ENCODE measurements around the gene TRMT11.

Gene TRMT11

DNA sequence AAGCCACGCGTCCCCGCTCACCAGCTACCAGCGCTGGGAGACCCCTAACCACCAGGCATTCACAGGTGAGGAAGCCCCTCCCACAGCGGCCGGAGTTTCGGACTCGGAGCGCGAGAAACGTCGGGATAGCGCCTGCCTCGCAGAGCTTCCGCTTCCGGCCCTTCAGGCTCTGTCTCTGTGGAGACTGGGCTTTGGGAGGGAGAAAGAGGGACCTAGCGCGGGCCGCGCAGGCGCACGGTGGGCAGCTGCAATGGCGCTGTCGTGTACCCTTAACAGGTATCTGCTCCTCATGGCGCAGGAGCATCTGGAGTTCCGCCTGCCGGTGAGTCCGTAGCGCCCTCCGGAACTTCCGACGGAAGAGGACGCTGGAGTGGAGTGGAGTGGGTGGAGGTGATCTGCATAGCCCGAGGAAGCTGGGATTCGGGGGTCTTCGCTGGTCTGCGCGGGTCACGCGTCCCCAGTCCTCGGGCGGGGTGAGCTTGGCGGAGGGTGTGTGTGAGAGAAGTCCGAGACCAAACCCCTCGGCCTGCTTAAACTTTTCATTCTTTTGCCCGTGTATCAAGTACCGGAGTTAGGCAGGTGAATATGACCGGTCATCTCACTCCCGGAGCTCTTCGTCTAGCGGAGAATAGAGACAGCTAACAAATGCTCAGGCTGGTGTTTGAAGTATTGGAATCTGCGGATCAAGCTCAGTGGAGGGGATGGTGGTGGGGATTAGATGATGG, at the start of gene TRMT11:
Gene TRMT11 (plus strand): TSS at position 240 of the 725 bp plus-strand sequence. CDS start 11 bp downstream, at position 251.
- no peaks in the 10 kb centered on the region for H3K27me3 Mint-ChIP-seq
- H3K27ac Mint-ChIP-seq: peak within 1 kb of the TSS; percentile 1
- H3K4me1 Mint-ChIP-seq: peaks cover 10% of the 10 kb centered on the region
- ATAC-seq: peak; percentile 99
- H3K36me3 Mint-ChIP-seq (ENCODE audit: low read depth): no peaks in the 10 kb centered on the region
- H3K4me3 Mint-ChIP-seq: no peak within 1 kb of the TSS
- peak; percentile 85 for DNase-seq
- H3K9me3 Mint-ChIP-seq: no peaks in the 10 kb centered on the region

DNA sequence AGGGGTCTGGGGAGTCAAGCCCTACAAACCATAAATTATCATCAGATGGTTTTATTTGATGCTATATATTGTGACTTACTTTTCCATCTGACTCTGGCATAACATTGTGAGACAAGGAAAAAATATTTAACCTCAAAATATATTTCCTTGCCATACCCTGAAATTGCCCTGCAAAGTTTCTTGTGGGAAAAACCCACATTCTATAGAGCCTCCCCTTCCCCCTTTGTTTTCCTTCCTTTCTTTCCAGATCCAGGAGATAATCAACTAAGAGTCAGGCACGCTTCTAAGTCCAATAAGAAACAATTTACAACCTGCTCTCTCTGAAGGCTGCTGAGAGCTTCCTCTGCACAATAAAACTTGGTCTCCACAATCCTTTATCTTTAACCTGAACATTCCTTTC, 47.3 kb upstream of the TRMT11 start:
- Mint-ChIP-seq H3K4me3 (no peak overlapping the region), H3K27ac (no peak overlapping the region), H3K4me1 (peaks cover 6% of the 10 kb centered on the region), H3K9me3 (no peaks in the 10 kb centered on the region), H3K36me3 (ENCODE audit: low read depth) (no peaks in the 10 kb centered on the region), H3K27me3 (peaks cover 12% of the 10 kb centered on the region)
- DNase-seq (no peak), ATAC-seq (no peak)

DNA sequence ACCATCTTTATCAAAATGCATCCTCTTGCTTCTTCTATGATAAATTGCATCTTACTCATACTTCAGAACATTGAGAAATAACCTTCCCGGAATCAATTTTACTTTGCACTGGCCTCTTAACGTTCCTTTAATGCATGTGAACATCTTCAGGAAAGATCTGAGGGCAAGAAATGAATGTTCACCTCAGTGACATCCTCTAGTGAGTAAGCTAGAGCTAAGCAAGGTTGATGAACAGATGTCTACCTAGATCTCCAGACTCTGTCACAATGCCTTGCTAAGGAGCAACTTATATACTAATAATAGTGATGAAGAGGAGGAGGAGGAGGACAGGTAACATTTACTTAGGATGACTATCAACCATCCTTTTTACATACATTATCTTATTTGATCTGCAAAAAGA, 46.5 kb upstream of the TRMT11 start:
- Mint-ChIP-seq H3K27ac (no peak overlapping the region), H3K9me3 (no peaks in the 10 kb centered on the region), H3K27me3 (peaks cover 12% of the 10 kb centered on the region), H3K4me3 (no peak overlapping the region), H3K4me1 (peaks cover 6% of the 10 kb centered on the region), H3K36me3 (ENCODE audit: low read depth) (no peaks in the 10 kb centered on the region)
- no peak for ATAC-seq
- DNase-seq: no peak

DNA sequence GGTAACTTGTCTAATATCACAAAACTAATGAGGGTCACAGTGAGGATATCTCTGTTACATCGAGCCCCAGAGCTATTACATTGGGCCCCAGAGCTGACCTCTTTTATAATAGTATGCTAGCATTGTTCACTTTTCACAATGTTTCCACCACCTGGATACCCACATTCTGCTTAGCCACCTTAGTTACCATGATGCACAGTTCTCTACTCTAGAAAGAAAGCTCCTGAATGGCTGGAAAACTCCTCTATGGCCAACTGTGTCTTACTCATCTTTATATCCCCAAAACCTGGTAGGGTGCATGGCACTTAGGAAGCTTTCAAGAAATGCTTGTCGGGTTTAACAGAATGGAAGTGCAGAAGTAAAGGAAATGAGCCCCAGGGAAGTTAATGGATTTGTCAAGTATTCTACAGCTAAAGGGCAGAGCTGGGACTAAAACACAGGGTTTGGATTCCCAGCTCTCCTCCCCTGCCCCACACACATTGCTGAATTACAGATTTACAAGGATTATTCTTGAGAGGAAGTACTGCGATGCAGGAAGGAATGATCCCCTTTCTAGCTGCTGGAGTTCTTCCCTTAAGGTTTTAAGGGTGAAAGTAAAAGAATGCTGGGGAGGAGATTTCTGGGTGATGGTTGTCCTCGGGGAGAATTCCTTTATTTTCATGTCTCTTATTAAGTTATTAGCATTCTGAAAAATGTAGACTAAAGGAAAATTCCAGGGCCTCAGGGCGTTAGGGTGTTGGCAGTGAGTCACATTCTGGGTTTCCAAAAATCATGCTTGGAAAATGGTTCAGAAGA, 45.9 kb upstream of the TRMT11 start:
- no peaks in the 10 kb centered on the region for H3K9me3 Mint-ChIP-seq
- ATAC-seq (no peak), DNase-seq (no peak)
- H3K27ac Mint-ChIP-seq: no peak overlapping the region
- H3K27me3 Mint-ChIP-seq: peaks cover 12% of the 10 kb centered on the region
- H3K4me1 Mint-ChIP-seq: peaks cover 6% of the 10 kb centered on the region
- H3K4me3 Mint-ChIP-seq: no peak overlapping the region
- H3K36me3 Mint-ChIP-seq (ENCODE audit: low read depth): no peaks in the 10 kb centered on the region

DNA sequence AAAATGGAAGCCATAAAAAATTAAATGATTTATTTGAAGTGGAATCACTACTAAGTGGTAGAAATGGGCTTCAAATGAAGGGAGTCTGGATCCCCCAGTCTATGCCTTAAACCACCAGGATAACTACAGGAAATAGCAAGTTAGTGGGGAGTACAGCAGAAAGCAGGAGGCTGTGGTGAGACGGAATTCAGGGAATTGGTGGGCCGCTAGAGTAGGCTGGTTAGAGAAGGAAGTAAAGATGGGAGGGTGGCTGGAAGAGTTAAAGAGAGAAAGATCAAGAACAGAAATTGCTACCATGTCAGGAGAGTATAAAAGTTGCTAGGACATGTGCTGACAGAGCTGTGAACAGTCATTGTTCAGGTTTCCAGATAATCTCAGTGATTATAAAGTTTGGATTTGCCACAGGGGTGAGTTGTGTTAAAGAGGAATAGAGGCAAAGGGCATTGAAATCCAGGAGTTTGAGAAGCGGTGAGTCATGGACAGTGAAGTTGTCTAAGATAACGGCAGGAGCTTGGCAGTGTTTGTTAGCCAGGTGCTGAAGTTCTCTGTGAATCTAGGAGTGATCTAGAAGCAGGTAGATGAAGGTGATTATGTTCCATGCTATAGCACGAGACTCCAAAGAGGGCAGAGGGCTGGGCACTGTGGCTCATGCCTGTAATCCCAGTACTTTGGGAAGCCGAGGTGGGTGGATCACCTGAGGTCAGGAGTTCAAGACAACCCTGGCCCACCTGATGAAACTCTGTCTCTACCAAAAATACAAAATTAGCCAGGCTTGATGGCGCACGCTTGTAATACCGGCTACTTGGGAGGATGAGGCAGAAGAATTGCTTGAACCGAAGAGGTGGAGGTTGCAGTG, 43.4 kb upstream of the TRMT11 start:
- no peaks in the 10 kb centered on the region for H3K36me3 Mint-ChIP-seq (ENCODE audit: low read depth)
- no peaks in the 10 kb centered on the region for H3K9me3 Mint-ChIP-seq
- peaks cover 12% of the 10 kb centered on the region for H3K27me3 Mint-ChIP-seq
- DNase-seq: no peak
- no peak overlapping the region for H3K4me3 Mint-ChIP-seq
- no peak overlapping the region for H3K27ac Mint-ChIP-seq
- H3K4me1 Mint-ChIP-seq: peaks cover 13% of the 10 kb centered on the region
- no peak for ATAC-seq

DNA sequence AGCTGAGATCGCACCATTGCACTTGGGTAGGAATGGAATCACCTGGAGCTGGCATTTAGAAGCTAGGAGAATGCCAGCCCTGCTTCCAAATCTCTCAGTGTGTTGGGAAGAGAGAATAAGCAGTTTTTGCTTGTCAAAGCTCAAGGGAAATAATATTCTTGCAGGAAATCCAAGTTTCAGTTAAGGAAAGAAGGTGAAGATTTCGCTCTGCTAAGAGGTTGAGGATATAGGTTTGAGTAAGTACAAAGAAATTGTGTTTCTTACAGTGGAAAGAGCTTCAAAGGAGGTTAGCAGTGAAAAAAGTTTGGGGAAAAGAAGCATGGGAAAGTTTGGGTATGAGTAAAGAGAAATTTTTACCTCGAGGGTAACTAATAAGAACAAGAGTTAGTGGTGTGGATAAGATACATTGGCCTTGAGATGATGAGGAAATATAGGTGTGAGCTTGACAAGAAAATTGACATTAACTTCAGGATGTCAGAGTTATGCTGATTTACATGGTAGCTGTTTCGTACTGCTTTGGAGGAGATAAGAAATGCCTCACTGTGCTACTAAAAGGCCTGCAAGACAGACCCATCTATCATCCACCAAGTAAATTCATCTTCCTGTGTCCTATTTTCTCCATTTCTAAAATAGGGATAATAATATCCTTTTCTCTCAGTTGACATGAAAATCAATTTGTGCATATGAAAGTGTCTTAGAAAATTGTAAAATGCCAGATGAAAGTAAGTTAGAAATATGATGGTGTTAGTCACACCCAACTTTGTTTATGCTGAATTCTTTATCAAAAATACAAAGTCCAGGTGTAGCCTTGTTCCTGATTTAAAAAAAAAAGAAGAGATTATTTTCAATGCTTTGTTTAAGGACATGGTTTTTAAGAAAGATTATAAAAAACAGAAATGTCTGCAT, 42.6 kb upstream of the TRMT11 start:
- no peaks in the 10 kb centered on the region for H3K9me3 Mint-ChIP-seq
- peaks cover 13% of the 10 kb centered on the region for H3K4me1 Mint-ChIP-seq
- no peaks in the 10 kb centered on the region for H3K36me3 Mint-ChIP-seq (ENCODE audit: low read depth)
- DNase-seq (no peak), ATAC-seq (no peak)
- peaks cover 15% of the 10 kb centered on the region for H3K27me3 Mint-ChIP-seq
- no peak overlapping the region for H3K4me3 Mint-ChIP-seq
- no peak overlapping the region for H3K27ac Mint-ChIP-seq

DNA sequence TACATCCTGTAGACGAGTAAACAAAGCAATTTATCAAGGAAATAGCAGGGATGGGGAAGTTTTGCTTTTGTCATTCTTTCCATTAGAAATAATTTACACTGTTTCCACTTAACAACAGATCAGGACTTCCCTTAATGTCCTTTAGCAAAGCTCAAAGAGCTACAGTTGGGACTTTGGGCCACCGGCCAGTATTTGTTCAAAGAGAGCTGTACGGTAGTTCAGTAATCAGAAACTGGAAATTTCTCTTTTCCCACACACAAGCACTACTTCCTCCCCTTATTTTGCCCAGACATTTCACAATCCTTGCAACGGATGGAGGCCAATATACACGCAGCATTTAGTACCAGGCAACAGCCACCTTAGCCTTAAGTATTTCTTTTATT, 41.9 kb upstream of the TRMT11 start:
- Mint-ChIP-seq H3K36me3 (ENCODE audit: low read depth) (no peaks in the 10 kb centered on the region), H3K4me1 (peaks cover 13% of the 10 kb centered on the region), H3K9me3 (no peaks in the 10 kb centered on the region), H3K4me3 (no peak overlapping the region), H3K27me3 (peaks cover 15% of the 10 kb centered on the region), H3K27ac (no peak overlapping the region)
- ATAC-seq: no peak
- no peak for DNase-seq

DNA sequence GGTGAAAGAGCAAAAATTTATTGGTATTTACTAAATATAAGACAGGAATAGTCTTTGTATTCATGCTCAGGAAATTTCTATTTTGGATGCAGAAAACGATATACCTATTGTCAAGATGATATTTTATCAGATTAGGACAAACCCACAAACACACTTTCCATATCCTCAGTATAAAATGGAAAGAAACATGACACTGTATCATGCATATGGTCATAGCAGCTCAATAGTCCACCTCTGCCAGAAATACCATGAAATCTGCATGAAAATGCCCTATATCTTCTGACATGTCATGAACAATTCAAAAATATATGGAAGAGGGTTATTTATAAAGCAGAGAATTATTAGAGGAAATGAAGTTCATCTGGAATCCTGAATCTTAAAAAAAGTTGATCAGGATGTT, 41.4 kb upstream of the TRMT11 start:
- Mint-ChIP-seq H3K4me3 (no peak overlapping the region), H3K36me3 (ENCODE audit: low read depth) (no peaks in the 10 kb centered on the region), H3K9me3 (no peaks in the 10 kb centered on the region), H3K27ac (no peak overlapping the region), H3K4me1 (peaks cover 13% of the 10 kb centered on the region), H3K27me3 (peaks cover 11% of the 10 kb centered on the region)
- ATAC-seq (no peak), DNase-seq (no peak)

DNA sequence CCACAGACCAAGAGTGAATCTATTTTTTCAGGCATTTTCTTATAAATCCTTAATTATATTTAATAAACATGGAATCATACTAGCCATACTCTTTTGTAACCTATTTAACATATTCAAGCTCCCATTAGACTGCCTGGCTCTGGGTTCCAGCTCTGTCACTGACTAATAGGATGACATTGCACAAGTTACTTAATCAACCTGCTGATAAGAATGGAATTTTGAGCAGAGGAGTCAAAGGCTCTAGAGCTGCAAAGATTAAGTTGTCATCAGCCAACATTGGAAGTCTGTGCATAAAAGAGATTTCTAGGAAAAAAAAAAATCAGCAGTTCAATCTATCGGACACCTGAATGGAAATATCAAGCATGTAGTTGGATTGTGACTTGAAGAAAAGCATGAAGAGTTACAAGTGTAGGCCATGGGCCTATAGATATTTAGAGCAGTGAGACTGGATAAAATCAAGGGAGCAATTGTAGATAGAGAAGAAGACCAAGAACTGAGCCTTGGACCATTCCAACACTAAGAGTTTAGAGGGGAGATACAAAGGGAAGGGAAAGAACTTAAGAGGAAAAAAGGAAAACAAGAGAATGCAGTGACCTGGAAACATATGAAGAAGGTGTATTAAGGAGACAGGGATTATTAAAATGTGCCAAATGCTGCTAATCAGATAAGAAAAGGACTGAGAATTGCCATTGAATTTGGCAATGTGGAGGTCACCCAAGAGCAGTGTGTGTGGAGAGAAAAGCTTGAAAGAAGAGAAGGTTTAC, 40.8 kb upstream of the TRMT11 start:
- DNase-seq (no peak), ATAC-seq (no peak)
- Mint-ChIP-seq H3K36me3 (ENCODE audit: low read depth) (no peaks in the 10 kb centered on the region), H3K4me1 (peaks cover 13% of the 10 kb centered on the region), H3K27ac (no peak overlapping the region), H3K4me3 (no peak overlapping the region), H3K27me3 (peaks cover 8% of the 10 kb centered on the region), H3K9me3 (no peaks in the 10 kb centered on the region)

DNA sequence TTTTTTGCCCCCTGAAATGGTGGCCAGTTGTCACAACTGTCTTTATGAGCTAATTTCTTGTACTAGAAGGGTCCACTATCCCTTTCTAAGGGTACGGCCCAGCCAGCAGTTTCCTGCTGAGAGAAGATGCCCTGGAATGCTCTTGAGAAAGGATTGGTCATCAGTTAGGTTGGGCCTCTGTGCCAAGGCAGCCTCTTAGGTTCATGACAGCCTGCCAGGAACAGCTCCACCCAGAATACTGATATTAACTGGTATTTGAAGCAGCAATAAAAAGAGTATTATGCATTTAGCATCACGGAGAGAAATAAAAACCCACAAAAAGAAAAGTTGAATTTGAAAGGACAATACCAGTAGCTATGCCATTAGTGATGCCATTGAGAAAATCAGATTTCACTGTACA, 38.7 kb upstream of the TRMT11 start:
- H3K4me3 Mint-ChIP-seq: no peak overlapping the region
- H3K36me3 Mint-ChIP-seq (ENCODE audit: low read depth): no peaks in the 10 kb centered on the region
- H3K27me3 Mint-ChIP-seq: peaks cover 10% of the 10 kb centered on the region
- H3K27ac Mint-ChIP-seq: no peak overlapping the region
- ATAC-seq: no peak
- DNase-seq: no peak
- H3K9me3 Mint-ChIP-seq: no peaks in the 10 kb centered on the region
- peaks cover 13% of the 10 kb centered on the region for H3K4me1 Mint-ChIP-seq

DNA sequence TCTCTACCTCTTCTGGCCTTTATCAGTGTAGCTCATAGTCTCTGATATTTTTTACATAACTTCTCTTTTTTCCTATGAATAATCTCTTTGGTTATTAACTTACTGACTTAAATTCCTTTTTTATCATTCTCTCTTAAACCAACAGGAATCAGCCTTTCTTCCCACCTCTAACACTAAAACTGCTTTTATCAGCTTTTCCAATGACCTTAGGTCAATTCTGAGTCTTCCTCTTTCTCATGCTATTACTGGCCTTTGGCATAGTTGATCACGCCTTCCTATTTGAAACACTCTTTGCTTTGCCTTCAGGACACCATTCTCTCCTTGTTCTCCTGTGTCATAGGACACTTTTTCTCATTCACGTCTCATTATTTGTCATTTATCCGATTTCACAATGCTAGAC, 37.9 kb upstream of the TRMT11 start:
- H3K4me3 Mint-ChIP-seq: no peak overlapping the region
- ATAC-seq (no peak), DNase-seq (no peak)
- no peaks in the 10 kb centered on the region for H3K9me3 Mint-ChIP-seq
- H3K27me3 Mint-ChIP-seq: peaks cover 10% of the 10 kb centered on the region
- no peak overlapping the region for H3K27ac Mint-ChIP-seq
- no peaks in the 10 kb centered on the region for H3K36me3 Mint-ChIP-seq (ENCODE audit: low read depth)
- H3K4me1 Mint-ChIP-seq: peaks cover 13% of the 10 kb centered on the region

DNA sequence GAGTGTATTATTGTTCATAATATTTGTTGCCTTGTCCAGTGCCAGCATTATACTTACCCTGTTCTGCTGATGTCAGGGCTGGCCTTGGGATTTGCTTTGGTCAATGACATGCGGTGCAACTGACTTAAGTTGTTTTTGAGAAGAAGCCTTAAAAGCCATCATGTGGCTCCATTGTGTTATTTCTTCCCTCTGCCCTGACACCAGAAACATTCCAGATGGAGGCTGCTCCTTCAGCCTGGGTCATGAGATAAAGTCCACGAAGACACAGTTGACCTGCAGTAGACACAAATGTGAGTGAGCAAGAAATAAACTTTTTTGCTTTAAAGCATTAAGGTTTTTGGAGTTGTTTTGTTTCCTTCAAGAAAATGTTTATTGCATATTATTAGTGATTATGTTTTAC, 37.3 kb upstream of the TRMT11 start:
- Mint-ChIP-seq H3K27me3 (peaks cover 10% of the 10 kb centered on the region), H3K9me3 (no peaks in the 10 kb centered on the region), H3K4me1 (peaks cover 7% of the 10 kb centered on the region), H3K4me3 (no peak overlapping the region), H3K36me3 (ENCODE audit: low read depth) (no peaks in the 10 kb centered on the region), H3K27ac (no peak overlapping the region)
- no peak for DNase-seq
- ATAC-seq: no peak

DNA sequence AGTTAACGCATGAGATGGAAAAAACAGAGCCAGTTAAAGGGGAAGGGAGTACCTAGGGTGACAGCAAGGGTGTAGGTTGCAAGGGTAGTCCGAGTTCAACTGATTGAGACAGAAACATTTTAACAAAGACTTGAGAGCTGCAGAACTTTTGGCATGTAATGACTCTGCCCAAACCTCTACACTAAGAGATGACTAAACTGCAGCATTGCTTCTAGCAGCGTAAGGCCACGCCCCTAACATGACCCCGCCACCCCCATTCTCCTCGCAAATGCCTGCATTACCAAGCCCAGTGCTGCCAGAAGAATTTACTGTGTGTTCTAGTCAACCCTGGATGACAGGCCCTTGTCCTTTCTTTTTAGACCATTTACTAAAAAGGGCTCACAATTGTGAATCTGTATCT, 36.0 kb upstream of the TRMT11 start:
- ATAC-seq (no peak), DNase-seq (no peak)
- H3K27ac Mint-ChIP-seq: no peak overlapping the region
- no peaks in the 10 kb centered on the region for H3K9me3 Mint-ChIP-seq
- H3K27me3 Mint-ChIP-seq: peaks cover 10% of the 10 kb centered on the region
- H3K36me3 Mint-ChIP-seq (ENCODE audit: low read depth): no peaks in the 10 kb centered on the region
- H3K4me3 Mint-ChIP-seq: no peak overlapping the region
- H3K4me1 Mint-ChIP-seq: peaks cover 9% of the 10 kb centered on the region

Data from activated naive CD8-positive, alpha-beta T cell treated with anti-CD3 and anti-CD28 coated beads, Interleukin-2, amount 50 U/mL, for 24 hours (primary cell).